HepG2 (cell line): ENCODE data around the gene CFAP300. TPM values are rescaled to one million over a fixed set of nuclear protein-coding genes. Genes with fewer than 3 reads are reported as not detected.

Experiments
- KAT2B ChIP-seq: fragments of 150-350 bp; IDR thresholded peaks from 2 replicates; pipeline ENCODE4 v1.6.1; 2014; ENCODE audit warnings: low read depth, low read length, borderline replicate concordance
- NONO ChIP-seq, 2 experiments: fragments of 450-650 bp in 1 of 2; sonication (generic) in 1 of 2; formaldehyde crosslinking in 1 of 2; IDR thresholded peaks in 1 of 2; conservative IDR thresholded peaks in 1 of 2; 2 replicates each; pipeline versions ENCODE4 v1.6.1 to v1.8.0; 2017 to 2022; ENCODE audit warnings: mild to moderate bottlenecking in 1 of 2, missing genetic modification reagents in 1 of 2, moderate library complexity in 1 of 2
- RARA ChIP-seq: IDR thresholded peaks from 2 replicates; pipeline ENCODE4 v1.6.1; 2016; ENCODE audit warnings: missing genetic modification reagents, missing compliant biosample characterization
- TSC22D2 ChIP-seq: sonication (generic); formaldehyde crosslinking; IDR thresholded peaks from 2 replicates; pipeline ENCODE4 v1.5.1; 2020; ENCODE audit warnings: missing genetic modification reagents, mild to moderate bottlenecking, borderline replicate concordance
- YEATS2 ChIP-seq: sonication (generic); formaldehyde crosslinking; IDR thresholded peaks from 2 replicates; pipeline ENCODE4 v1.4.0; 2020; ENCODE audit warnings: missing genetic modification reagents, borderline replicate concordance
- ZBTB38 ChIP-seq: sonication (generic); formaldehyde crosslinking; IDR thresholded peaks from 2 replicates; pipeline ENCODE4 v1.5.1; 2020; ENCODE audit warnings: mild to moderate bottlenecking, missing genetic modification reagents
- ZNF331 ChIP-seq: sonication (generic); formaldehyde crosslinking; IDR thresholded peaks from 2 replicates; pipeline ENCODE4 v1.4.0; 2020; ENCODE audit warnings: missing genetic modification reagents
- ZNF589 ChIP-seq: sonication (generic); formaldehyde crosslinking; conservative IDR thresholded peaks from 2 replicates; pipeline ENCODE4 v1.8.0; 2022; ENCODE audit warnings: mild to moderate bottlenecking, moderate library complexity, missing genetic modification reagents
- ZNF678 ChIP-seq: sonication (generic); formaldehyde crosslinking; IDR thresholded peaks from 2 replicates; pipeline ENCODE4 v1.4.0; 2020; ENCODE audit warnings: mild to moderate bottlenecking, missing genetic modification reagents
- ZNF879 ChIP-seq: sonication (generic); formaldehyde crosslinking; IDR thresholded peaks from 2 replicates; pipeline ENCODE4 v1.8.1; 2023; ENCODE audit warnings: missing genetic modification reagents
- polyA plus RNA-seq, 8 experiments: library from polyadenylated mRNA; depleted of rRNA in 3 of 8; stranded (reverse) in 7 of 8; unstranded in 1 of 8; fragments of >200 nt; fragmentation: Illumina TruSeq in 4 of 8; extraction: Trizol in 4 of 8; gene quantifications; 2 replicates each; pipeline versions ENCODE4 v1.2.1 to v1.2.3, GENCODE V29; 2011 to 2016; ENCODE audit warnings: low read depth in 4 of 8, missing spikeins in 1 of 8, mixed read lengths in 1 of 8; ENCODE audit not compliant: insufficient read depth in 1 of 8
- total RNA-seq, 5 experiments: library from RNA; depleted of rRNA; stranded (reverse); fragments of >200 nt; fragmentation: Illumina TruSeq; extraction: Trizol; gene quantifications; 2 replicates each; pipeline ENCODE4 v1.2.3, GENCODE V29; 2016; ENCODE audit warnings: low read depth in 1 of 5
- TF ChIP-seq, protein P1 (sequence below): IDR thresholded peaks from 2 replicates; pipeline ENCODE4 v1.6.1; 2016; ENCODE audit warnings: missing compliant biosample characterization, missing genetic modification reagents, borderline replicate concordance
- TF ChIP-seq, protein P2 (sequence below): sonication (generic); formaldehyde crosslinking; IDR thresholded peaks from 2 replicates; pipeline ENCODE4 v1.4.0; 2020; ENCODE audit warnings: missing genetic modification reagents
- TF ChIP-seq, protein P3 (sequence below): sonication (generic); formaldehyde crosslinking; IDR thresholded peaks from 2 replicates; pipeline ENCODE4 v1.4.0; 2020; ENCODE audit warnings: missing genetic modification reagents, borderline replicate concordance
- TF ChIP-seq, protein P4 (sequence below): sonication (generic); formaldehyde crosslinking; IDR thresholded peaks from 2 replicates; pipeline ENCODE4 v1.4.0; 2020; ENCODE audit warnings: missing genetic modification reagents, borderline replicate concordance
- TF ChIP-seq, protein P5 (sequence below): sonication (generic); formaldehyde crosslinking; IDR thresholded peaks from 2 replicates; pipeline ENCODE4 v1.4.0; 2020; ENCODE audit warnings: low read depth, missing genetic modification reagents

CFAP300 gene
- total and polyA plus RNA-seq, 2 of the 13 experiments (the other 11 are each of a cell fraction or from before 2014, with no cell fraction given) = not detected

DNA sequence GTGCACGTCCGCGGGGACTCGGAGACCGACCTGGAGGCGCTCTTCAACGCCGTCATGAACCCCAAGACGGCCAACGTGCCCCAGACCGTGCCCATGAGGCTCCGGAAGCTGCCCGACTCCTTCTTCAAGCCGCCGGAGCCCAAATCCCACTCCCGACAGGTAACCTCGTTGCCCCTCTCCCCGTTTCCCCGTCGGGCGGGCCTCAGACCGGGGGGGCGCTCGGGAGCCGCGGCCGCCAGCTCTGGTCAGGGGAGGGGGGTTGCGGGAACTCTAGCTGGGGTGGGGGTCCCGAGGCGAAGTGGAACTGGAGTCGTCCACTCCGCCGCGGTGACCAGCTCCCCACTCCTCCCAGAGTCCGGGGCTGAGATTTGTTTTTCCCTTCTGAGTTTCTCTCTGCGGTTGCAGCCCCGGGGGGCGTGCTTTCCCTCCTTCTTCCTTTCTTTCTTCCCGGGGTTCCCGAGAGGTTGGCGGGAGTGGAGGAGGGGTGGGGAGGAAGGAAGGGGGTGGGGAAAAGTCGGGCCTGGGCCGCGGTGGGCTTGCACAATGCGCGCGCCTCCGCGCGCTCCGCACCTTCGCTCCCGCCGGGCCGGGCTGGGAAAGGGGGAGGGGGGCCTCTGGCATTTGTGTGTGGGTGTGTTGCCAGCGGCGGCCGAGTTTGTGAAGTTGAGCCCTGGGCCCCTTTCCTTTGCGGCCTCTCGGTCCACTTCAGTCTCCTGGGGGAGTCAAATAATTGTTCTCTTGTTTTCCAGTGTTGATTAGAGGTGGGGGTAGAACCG, 64.0 kb downstream of the CFAP300 start (continued):
- TF ChIP-seq, protein P1, sequence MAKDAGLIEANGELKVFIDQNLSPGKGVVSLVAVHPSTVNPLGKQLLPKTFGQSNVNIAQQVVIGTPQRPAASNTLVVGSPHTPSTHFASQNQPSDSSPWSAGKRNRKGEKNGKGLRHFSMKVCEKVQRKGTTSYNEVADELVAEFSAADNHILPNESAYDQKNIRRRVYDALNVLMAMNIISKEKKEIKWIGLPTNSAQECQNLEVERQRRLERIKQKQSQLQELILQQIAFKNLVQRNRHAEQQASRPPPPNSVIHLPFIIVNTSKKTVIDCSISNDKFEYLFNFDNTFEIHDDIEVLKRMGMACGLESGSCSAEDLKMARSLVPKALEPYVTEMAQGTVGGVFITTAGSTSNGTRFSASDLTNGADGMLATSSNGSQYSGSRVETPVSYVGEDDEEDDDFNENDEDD (CRISPR knock-in tag) = peak; percentile 55; the same call in 1 of the 2 replicates
- 0 out of 2 replicates have a peak, but pooled peaks have one; percentile 29 for TF ChIP-seq ZNF589 (CRISPR knock-in tag)
- TF ChIP-seq, protein P2, sequence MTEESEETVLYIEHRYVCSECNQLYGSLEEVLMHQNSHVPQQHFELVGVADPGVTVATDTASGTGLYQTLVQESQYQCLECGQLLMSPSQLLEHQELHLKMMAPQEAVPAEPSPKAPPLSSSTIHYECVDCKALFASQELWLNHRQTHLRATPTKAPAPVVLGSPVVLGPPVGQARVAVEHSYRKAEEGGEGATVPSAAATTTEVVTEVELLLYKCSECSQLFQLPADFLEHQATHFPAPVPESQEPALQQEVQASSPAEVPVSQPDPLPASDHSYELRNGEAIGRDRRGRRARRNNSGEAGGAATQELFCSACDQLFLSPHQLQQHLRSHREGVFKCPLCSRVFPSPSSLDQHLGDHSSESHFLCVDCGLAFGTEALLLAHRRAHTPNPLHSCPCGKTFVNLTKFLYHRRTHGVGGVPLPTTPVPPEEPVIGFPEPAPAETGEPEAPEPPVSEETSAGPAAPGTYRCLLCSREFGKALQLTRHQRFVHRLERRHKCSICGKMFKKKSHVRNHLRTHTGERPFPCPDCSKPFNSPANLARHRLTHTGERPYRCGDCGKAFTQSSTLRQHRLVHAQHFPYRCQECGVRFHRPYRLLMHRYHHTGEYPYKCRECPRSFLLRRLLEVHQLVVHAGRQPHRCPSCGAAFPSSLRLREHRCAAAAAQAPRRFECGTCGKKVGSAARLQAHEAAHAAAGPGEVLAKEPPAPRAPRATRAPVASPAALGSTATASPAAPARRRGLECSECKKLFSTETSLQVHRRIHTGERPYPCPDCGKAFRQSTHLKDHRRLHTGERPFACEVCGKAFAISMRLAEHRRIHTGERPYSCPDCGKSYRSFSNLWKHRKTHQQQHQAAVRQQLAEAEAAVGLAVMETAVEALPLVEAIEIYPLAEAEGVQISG (CRISPR knock-in tag) = peak; percentile 49
- TF ChIP-seq, protein P3, sequence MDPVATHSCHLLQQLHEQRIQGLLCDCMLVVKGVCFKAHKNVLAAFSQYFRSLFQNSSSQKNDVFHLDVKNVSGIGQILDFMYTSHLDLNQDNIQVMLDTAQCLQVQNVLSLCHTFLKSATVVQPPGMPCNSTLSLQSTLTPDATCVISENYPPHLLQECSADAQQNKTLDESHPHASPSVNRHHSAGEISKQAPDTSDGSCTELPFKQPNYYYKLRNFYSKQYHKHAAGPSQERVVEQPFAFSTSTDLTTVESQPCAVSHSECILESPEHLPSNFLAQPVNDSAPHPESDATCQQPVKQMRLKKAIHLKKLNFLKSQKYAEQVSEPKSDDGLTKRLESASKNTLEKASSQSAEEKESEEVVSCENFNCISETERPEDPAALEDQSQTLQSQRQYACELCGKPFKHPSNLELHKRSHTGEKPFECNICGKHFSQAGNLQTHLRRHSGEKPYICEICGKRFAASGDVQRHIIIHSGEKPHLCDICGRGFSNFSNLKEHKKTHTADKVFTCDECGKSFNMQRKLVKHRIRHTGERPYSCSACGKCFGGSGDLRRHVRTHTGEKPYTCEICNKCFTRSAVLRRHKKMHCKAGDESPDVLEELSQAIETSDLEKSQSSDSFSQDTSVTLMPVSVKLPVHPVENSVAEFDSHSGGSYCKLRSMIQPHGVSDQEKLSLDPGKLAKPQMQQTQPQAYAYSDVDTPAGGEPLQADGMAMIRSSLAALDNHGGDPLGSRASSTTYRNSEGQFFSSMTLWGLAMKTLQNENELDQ (CRISPR knock-in tag) = no peak
- TF ChIP-seq NONO (IDR thresholded peaks at IDR 0.05) = no peak
- TF ChIP-seq NONO (CRISPR knock-in tag; conservative IDR thresholded peaks at IDR 0.05) = peak; percentile 78
- no peak for TF ChIP-seq KAT2B
- TF ChIP-seq, protein P4, sequence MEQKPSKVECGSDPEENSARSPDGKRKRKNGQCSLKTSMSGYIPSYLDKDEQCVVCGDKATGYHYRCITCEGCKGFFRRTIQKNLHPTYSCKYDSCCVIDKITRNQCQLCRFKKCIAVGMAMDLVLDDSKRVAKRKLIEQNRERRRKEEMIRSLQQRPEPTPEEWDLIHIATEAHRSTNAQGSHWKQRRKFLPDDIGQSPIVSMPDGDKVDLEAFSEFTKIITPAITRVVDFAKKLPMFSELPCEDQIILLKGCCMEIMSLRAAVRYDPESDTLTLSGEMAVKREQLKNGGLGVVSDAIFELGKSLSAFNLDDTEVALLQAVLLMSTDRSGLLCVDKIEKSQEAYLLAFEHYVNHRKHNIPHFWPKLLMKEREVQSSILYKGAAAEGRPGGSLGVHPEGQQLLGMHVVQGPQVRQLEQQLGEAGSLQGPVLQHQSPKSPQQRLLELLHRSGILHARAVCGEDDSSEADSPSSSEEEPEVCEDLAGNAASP = no peak
- no peak for TF ChIP-seq RARA (CRISPR knock-in tag)
- TF ChIP-seq, protein P5, sequence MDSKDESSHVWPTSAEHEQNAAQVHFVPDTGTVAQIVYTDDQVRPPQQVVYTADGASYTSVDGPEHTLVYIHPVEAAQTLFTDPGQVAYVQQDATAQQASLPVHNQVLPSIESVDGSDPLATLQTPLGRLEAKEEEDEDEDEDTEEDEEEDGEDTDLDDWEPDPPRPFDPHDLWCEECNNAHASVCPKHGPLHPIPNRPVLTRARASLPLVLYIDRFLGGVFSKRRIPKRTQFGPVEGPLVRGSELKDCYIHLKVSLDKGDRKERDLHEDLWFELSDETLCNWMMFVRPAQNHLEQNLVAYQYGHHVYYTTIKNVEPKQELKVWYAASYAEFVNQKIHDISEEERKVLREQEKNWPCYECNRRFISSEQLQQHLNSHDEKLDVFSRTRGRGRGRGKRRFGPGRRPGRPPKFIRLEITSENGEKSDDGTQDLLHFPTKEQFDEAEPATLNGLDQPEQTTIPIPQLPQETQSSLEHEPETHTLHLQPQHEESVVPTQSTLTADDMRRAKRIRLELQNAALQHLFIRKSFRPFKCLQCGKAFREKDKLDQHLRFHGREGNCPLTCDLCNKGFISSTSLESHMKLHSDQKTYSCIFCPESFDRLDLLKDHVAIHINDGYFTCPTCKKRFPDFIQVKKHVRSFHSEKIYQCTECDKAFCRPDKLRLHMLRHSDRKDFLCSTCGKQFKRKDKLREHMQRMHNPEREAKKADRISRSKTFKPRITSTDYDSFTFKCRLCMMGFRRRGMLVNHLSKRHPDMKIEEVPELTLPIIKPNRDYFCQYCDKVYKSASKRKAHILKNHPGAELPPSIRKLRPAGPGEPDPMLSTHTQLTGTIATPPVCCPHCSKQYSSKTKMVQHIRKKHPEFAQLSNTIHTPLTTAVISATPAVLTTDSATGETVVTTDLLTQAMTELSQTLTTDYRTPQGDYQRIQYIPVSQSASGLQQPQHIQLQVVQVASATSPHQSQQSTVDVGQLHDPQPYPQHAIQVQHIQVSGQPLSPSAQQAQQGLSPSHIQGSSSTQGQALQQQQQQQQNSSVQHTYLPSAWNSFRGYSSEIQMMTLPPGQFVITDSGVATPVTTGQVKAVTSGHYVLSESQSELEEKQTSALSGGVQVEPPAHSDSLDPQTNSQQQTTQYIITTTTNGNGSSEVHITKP (CRISPR knock-in tag) = peak; percentile 90
- no peak for TF ChIP-seq ZNF678
- no peak for TF ChIP-seq TSC22D2 (CRISPR knock-in tag)
- peak; percentile 41; the same call in 1 of the 2 replicates for TF ChIP-seq ZNF331 (CRISPR knock-in tag)
- no peak; the same call in 1 of the 2 replicates for TF ChIP-seq ZBTB38 (CRISPR knock-in tag)
- no peak for TF ChIP-seq ZNF879 (CRISPR knock-in tag)
- TF ChIP-seq YEATS2 (CRISPR knock-in tag) = 0 out of 2 replicates have a peak, but pooled peaks have one; percentile 8
